T-helper 22 cell (primary cell): ENCODE data around the gene LMF1.
"Not testable (repeated sequence)": the region's sequence is repeated elsewhere in the genome, so short reads cannot be mapped to it uniquely, and the experiment has no call there.

Source experiments
- DNase-seq: peaks from one replicate; pipeline ENCODE4 v3.0.0-alpha.2; 2020; ENCODE audit warnings: low read depth

LMF1 gene

DNA sequence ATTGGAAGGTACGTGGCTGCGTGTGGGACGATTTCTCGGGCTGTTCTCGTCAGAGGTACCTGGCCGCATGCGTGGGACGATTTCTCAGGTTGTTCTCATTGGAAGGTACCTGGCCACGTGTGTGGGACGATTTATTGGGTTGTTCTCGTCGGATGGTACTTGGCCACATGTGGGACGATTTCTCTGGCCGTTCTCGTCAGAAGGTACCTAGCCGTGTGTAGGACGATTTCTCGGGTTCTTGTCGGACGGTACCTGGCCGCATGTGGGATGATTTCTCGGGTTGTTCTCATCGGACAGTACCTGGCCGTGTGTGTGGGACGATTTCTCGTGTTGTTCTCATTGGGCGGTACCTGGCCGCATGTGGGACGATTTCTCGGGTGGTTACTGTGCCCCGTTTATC lies 120.1 kb downstream of the LMF1 start:
- DNase-seq: no peak

DNA sequence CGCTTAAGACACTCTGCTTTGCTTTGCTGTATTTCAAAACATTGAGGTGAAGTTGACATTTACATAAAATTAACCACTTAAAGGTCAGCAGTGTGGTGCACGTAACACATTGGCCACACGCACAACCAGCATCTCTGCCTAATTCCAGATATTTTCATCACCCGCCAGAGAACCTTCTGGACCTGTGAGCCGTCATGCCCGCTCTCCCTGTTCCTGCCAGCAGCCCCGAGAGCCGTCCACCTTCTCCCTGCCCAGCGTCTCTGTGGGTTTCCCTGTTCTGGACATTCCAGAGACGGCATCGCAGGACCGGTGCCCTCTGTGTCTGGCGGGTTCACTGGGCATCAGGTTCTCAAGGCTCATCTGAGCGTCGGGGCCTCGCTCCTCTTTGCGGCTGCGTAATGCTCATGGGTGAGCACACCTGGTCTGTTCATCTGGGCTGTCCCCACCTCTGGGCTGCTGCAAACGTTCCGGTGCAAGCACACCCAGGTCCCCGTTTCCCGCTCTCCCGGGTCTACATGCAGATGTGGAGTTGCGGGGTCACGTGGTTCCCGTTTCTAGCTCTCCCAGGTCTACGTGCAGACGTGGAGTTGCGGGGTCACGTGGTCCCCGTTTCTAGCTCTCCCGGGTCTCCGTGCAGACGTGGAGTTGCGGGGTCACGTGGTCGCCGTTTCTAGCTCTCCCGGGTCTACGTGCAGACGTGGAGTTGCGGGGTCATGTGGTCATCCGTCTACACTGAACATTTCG lies 122.1 kb downstream of the LMF1 start:
- no peak for DNase-seq

DNA sequence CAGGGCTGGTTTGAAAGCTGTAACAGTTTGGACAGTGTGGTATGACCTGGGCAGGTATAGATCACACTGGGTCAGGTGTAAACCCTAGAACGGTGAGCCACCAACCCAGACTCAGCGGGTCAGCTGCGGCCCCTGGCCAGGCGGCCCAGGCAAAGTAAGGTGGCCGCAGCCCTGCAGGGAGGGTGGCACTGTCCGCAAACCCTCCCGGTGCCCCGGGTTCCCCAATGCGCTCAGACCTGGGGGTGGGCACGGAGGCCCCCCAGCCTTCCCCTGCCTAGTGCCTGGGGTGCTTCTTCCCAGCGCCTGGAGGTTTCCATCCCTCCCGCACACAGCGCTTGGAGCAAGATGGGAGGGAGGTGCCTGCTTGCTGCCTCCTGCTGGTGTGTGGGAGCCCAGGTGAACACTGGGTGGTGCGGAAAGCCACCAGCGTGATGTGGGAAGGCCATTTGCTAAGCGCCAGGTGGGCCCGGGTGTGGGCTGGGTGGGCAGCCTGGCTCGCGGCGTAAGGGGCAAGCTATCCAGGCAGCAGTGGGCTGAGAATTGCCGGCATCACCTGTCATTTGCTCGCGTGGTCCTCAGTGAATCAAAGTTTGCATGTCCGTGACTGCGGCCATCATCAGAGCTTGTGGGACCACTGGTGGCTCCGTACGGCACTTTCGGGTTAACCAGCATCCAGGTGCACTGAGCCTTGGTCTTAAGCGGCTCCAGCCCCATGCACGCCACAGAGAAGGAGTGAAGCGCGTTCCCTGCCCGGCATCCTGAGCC lies 122.9 kb downstream of the LMF1 start:
- DNase-seq: no peak

DNA sequence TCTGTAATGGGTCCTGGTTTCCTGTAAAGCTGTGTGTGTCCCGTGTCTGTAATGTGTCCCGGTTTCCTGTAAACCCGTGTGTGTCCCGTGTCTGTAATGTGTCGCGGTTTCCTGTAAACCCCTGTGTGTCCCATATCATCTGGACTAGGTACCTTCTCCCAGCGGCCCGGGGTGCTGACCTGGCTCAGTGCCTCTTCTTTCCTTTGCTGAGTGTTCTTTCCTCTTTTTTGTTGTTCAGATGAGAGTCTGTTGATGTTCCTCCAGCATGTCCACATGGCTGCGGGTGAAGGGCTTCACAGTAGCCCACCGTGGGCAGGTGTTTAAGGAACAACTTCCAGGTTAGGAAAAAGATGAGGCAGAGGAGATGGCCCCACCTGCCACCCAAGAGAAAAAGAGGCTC lies 123.6 kb downstream of the LMF1 start:
- DNase-seq: no peak

DNA sequence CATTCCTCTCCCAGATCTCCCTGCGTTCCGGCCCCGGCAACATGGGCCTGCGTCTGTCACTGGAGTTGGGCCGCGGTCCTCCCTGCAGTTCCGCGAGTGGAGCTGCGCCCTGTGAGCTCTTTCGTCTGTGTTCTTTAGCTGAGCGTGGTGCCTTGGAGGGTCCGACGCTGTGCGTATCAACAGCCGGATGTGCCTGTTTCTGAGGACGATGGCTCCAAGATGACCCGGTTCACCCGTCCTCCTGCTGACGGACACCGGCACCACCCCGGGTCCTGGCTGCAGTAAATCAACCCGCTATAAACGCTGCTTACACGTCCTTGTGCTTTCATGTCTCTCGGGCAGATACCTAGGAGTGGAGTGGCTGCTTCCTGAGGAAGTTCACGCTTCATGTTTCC lies 125.4 kb downstream of the LMF1 start:
- DNase-seq: no peak

DNA sequence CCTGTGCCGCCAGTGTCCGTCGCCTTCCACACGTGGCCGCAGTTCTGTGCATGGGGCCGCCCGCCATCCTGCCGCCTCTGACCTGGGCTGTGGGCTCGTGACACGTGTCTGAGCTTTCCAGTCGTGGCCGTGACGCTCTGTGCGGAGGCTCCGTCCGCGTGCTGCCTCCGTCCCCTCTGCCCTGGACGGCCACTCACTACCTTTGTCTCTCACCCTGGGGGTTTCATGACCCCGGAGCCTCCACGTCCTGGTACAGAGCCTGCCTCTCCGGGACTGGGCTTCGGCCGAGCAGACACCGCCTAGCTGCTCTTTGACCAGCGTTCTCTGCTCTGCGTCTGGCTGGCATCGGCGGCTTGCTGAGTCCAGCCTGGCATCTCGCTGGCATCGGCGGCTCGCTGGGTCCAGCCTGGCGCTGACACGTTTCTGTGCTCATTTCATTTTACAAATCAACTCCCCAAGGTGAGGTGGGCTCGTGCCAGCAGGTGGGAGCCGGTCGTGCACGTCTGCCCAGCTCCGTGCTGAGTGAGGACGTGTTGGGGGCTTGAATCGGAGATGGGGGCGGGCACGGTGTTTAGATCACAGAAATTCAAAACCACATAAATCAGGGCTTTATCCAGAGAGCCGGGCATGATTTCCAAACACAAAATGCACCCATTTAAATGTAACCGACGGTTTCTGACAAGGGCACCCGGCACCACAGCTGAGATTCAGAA lies 126.0 kb downstream of the LMF1 start:
- DNase-seq: no peak

DNA sequence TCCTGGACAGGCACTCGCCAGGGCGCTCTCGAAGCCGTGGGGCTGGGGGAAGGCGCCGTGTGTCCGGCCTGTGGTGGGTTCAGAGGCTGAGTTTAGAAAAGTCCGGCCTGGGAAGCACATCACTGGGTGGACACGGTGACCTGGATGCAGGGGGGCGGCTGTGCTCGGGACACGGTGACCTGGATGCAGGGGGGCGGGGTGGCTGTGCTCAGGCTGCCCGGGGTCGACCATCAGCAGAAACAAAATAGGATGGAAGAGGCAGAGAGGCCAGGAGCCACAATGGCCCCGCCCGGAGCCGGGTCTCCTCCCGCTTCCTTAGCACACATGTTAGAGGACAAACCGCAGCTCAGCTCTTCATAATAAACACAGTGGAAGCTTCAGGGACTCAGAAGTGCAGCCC lies 127.0 kb downstream of the LMF1 start:
- DNase-seq: no peak

DNA sequence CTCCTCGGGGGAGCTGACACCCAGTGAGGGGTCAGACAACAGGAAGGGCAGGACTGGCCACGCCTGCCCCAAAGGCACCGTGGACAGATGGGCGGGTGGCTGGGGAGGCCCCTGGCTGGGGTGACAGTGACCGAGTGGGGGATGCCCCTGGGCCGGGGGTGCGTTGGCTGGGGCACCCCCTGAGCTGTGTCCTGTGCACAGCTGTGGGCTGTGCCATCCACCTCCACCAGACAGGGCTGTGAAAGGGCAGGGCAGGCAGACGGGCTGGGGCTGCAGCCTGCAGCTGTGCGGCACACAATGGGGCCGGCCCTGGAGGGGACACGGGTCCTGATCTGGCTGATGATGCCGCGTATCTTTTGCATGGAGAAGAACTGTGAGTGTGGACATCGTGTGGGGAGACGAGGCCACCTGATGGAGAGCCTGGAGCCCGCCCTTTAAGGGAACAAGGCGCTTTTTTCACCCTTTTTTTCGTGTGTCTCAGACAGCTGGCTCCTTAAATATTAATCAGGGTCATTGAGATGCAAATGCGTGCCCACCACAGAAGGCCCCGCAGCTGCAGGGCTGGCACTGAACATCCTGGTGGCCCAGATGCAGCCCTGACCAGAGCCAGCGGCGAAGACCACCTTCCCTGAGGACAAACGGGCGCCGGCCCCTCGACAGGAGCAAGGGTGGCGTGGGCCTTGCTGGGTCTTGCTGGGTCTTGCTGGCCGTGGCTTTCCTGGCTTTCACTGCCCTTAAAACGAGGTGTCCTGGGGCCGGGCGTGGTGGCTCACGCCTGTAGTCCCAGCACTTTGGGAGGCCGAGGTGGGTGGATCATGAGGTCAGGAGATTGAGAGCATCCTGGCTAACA lies 127.8 kb downstream of the LMF1 start:
- DNase-seq: no peak

DNA sequence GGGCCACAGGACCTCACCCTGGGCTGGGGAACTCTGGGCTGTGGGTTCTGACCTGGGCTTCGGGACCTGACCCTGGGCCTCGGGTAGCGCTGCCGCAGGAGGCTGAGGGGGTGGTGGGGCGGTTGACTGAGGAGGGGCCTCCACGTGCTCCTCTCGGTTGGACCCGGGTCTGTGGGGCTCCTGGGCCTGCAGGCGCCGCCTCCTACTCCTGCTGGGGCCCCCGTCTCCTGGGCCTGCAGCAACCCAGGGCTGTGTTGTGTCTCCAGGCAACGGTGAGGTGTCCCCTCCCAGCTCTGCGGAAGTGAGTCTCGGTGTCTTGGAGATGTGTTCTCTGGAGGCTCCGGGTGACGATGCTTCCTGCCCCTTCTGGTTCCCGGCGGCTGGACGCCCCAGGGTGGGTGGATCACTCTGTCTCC lies 128.7 kb downstream of the LMF1 start:
- no peak for DNase-seq

DNA sequence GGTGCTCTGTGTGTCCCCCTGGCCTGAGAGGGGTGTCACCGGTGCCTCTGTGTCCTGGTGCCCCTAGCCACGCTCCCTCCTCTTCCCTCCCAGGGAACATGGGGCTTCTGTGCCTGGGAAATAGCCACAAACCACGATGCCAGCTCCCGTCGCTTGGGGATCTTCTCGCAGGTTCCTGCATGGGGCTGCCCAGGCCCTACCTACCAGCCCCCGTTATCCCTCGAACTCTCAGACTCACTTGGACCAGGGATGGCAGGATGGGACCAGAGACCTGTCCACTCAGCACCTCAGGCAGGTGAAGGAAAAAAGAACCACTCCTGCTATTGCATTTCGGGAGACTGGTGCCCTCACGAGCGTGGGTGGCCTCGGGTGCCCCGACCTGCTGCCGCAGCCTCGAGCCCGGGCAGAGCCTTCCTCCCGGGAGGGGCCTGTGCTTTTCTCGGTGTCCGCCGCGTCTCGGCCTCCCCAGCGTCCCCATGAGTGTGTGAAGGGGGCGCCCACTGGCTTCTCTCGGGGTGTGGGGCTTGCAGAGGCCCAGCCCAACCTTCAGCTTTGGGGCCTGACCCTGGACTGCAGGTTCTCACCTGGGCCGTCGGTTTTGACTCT lies 129.2 kb downstream of the LMF1 start:
- DNase-seq: no peak

DNA sequence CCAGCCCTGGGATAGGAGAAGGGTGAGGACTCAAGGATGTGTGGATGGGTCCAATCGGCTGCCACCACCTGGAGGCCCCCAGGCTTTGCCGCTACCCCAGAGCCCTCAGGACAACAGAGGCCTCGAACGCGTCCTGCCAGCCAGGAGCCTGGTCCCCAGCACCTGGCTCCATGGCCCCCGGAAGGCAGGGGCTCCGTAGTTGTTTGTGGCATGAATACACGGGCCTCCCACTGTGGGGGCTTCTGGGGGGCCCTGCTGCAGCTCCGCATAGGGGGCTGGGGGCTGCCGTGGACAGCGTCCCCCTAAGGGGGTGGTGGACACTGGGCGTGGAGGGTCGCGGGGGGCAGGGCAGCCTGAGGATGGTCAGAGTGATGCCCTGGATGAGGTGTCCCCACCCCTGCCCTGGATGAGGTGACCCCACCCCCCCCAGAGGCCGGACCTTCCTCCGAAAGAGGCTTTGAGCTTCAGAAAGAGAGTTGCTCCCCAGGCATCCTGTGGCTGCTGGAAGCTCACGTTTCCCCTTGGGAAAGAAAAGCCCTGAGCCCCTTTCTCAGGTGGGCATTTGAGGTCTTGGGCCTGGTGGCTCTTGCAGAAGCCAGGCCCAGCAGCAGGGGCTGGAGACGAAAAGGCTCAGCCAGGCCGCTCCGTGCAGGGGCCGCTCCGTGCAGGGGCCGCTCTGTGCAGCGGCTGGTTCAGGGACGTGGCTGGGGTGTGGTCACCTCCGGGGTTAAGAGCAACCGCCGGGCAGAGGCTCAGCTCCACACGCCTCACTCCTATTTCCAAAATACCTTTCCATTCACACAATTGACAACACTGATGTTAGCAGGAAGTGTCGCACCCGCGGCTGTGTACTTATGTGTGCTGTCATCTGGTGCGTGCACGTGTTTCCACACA lies 130.0 kb downstream of the LMF1 start:
- no peak for DNase-seq

DNA sequence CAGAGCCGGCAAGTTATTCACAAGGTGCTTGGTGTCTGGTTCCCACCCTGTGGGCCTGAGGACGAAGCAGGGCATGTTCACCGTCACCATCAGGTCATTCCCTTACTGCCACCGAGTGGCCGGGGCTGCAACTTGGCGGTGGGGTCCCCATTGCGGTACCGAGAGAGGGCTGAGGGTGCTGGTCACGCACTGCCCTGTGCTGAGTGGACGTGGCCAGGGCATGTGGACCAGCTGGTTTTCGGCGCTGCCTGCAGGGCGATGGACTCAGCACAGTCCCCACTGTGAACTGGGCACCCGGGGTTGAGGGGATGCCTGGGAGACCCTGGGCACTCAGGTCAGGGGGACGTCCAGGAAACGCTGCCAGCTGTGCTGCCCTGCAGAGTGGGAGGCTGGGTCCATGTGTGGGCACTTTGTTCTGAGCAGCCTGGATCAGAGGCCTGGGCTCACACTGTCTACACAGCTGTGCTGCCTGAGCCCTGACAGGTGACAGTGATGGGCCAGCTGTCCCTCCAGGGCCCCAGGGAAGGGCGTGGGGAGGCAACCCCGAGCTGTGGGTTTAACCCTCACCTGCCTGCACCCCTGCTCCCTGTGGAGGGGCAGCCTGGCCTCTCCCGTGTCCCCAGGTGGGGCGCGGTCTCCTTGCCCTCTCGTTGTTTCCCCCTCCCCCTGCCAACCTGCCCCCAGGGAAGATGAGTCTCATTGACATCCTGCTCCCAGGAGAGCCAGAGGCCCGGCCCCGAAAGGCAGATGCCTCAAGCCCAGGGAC lies 131.0 kb downstream of the LMF1 start:
- DNase-seq: no peak

DNA sequence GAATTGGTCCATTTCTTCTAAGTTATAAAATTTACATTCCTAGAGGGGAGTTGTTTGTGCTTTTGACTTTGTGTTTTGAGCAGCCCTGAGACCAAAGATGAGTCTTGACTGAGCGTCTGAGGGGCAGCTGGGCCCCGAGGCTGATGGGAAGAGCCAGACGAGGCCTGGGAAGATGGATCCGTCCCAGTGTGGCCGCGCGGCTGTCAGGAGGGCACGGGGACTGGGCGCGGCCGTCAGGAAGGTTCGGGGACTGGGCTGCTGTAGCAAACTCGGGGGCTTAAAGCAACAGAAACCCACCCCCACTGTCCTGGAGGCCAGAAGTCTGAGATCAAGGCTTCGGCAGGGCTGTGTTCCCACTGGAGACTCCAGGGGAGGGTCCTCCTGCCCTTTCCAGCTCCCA lies 132.0 kb downstream of the LMF1 start:
- no peak for DNase-seq

DNA sequence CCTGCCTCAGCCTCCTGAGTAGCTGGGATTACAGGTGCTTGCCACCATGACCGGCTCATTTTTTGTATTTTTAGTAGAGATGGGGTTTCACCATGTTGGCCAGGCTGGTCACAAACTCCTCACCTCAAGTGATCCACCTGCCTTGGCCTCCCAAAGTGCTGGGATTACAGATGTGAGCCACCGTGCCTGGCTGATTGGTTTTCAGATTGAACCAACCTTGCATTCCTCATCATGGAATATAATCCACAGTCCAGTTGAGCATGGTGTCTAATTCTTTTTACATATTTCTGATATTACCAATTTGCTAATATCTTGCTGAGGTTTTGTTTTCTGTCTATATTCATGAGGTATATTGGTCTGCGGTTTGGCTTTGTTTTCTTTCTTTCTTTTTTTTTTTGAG lies 134.0 kb downstream of the LMF1 start:
- not testable (repeated sequence) for DNase-seq

DNA sequence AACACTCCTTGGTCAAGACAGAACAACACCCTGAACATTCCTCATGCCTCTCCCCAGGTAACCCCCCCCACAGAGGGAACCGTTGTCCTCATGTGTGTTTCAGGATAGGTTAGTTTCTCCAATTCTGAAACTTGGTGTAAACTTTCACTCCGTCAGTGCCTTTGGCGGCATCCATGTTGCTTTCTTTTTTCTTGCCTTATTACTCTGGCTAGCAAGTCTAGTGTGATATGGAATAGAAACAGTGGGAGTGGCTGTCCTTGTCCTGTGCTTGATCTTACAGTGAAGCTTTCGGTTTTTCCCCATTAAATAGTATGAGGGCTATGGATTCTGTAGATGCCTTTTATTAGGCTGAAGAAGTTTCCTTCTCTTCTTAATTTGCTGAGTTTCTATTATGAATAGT lies 134.6 kb downstream of the LMF1 start:
- DNase-seq: no peak

DNA sequence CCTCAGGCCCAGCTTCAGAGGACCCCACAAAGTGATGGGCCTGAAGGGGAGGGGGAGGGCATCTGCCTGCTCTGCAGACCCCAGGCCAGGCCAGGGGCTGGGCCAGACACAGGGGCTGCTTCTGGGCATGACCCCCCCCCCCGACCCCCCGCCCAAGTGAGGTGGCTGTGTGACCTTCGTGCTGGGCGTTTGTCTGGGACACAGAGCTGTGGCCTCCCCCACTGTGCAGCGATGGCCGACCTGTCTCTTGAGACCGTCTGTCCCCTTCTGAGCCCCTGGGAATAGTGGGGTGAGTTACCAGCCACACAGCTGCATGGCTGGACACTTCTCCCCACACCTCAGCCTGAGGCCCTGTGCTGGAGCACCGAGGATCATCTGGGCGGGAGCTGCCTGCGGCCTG lies 135.4 kb downstream of the LMF1 start:
- DNase-seq: no peak

DNA sequence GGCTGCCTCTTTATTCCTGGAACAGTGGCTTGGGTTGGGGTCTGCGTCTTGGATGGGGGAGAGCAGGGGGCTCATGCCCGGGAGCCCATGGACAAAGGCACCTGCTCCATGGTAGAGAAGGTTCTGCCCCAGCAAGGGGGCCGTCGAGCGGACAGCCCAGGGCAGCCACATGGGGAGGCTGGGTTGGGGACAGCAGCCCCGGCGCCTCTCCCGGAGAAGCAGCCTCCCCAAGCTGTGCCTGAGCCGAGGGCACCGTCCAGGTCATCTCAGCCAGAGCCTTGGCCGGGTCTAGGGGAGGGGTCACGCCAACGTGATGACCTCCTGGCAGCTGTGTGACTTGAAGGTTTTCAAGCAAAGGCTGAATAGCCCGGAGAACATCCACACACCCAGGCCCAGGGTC lies 137.4 kb downstream of the LMF1 start:
- no peak for DNase-seq

DNA sequence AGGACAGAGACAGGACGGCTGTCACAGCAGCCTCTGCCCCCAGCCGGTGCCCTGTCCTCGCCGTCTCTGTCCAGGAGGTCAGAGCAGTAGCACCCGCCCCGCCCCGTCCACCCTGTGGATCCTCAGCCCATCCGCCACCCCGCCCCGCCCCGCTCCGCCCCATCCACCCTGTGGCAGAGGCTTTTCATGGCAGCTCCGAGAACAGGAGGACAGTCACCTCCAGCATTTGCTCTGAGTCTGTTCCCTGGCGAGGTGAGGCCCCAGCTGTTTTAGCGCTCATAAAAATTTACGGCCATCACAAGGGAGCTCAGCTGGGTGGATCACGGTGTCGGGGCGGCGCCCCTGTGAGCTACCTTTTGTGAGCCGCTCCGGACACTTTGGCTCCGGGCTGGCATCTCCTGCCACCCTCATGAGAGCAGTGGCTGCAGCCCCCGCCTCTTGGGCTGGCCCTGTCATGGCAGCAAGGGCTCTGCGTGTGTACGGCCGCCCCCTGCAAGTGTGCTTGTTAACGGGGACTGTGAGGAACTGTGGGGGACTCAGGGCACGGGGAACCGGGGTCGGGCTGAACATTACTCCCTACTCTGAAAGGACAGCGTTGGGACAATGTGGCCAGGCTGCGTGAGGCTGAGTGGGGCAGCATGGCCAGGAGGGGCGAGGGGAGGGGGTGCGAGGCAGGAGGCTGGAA lies 138.0 kb downstream of the LMF1 start:
- no peak for DNase-seq
